Muscle of leg (tissue), 11 donors: ENCODE measurements around the gene SYNM. TPM values are rescaled to one million over a fixed set of nuclear protein-coding genes. Genes with fewer than 3 reads are reported as not detected.
"Not testable (repeated sequence)": the region's sequence is repeated elsewhere in the genome, so short reads cannot be mapped to it uniquely, and the experiment has no call there.

Source experiments
- DNase-seq: peaks from one replicate; pipeline ENCODE4 v3.0.0; 2013
- H3K27ac ChIP-seq: one replicate; pipeline ENCODE4 v1.5.1; 2013; ENCODE audit warnings: mild to moderate bottlenecking, low read length, control low read depth
- H3K27me3 ChIP-seq: one replicate; pipeline ENCODE4 v1.6.1; 2013; ENCODE audit warnings: low read length; ENCODE audit not compliant: control insufficient read depth, insufficient read depth
- H3K36me3 ChIP-seq: one replicate; pipeline ENCODE4 v1.6.1; 2013; ENCODE audit warnings: low read length; ENCODE audit not compliant: control insufficient read depth, insufficient read depth
- H3K4me1 ChIP-seq: one replicate; pipeline ENCODE4 v1.6.1; 2013; ENCODE audit warnings: low read length; ENCODE audit not compliant: control insufficient read depth, insufficient read depth
- H3K4me3 ChIP-seq: one replicate; pipeline ENCODE4 v1.5.1; 2013; ENCODE audit warnings: low read length, control low read depth
- H3K9me3 ChIP-seq: replicated peaks from 2 replicates; pipeline ENCODE4 v1.6.1; 2013; ENCODE audit warnings: low read depth, low read length; ENCODE audit not compliant: control insufficient read depth
- WGBS: methylation state at CpG from one replicate; pipeline ENCODE4 v1.1.5; 2013; ENCODE audit warnings: missing lambda C conversion rate; ENCODE audit not compliant: insufficient coverage; 5-methylcytosine and 5-hydroxymethylcytosine counted together
- polyA plus RNA-seq, 8 donors: library from polyadenylated mRNA; unstranded; fragments of 120-200 nt; gene quantifications; one replicate each; pipeline versions ENCODE4 v1.2.1 to v1.2.3, GENCODE V29; 2013; ENCODE audit warnings: inconsistent platforms in 1 of 8, low replicate concordance in 1 of 8; ENCODE audit not compliant: insufficient read length in 8 of 8, insufficient read depth in 1 of 8
- total RNA-seq: library from RNA; stranded (reverse); fragments of 120-200 nt; gene quantifications from one replicate; pipeline ENCODE4 v1.2.4, GENCODE V29; 2013

SYNM gene
- total and polyA plus RNA-seq, 9 donors, result 29.4 to 66.6 (median 46.5) TPM

- DNase-seq, result peak; percentile 60
Measured at GRCh38 chr15:99106417-99107220, 1.7 kb downstream of the SYNM start.

GRCh38 chr15:99108993-99109392 lies 4.1 kb downstream of the SYNM start:
- H3K4me1 ChIP-seq, result peaks cover 33% of the 10 kb centered on the region
- H3K36me3 ChIP-seq, result peaks cover 5% of the 10 kb centered on the region
- H3K4me3 ChIP-seq, result no peak overlapping the region
- 85% methylated on average over 5 of the region's 5 CpGs for WGBS
- DNase-seq, result no peak
- H3K27ac ChIP-seq, result no peak overlapping the region
- H3K27me3 ChIP-seq, result peaks cover 16% of the 10 kb centered on the region
- no peaks in the 10 kb centered on the region for H3K9me3 ChIP-seq

More at GRCh38 chr15:99106417-99107220, 1.7 kb downstream of the SYNM start:
- H3K27me3 ChIP-seq, result peaks cover 30% of the 10 kb centered on the region
- no peaks in the 10 kb centered on the region for H3K36me3 ChIP-seq
- 45% methylated on average over 11 of the region's 15 CpGs for WGBS
- no peaks in the 10 kb centered on the region for H3K9me3 ChIP-seq
- H3K27ac ChIP-seq, result peak overlapping the region; percentile 25
- peak overlapping the region; percentile 45 for H3K4me3 ChIP-seq
- H3K4me1 ChIP-seq, result peaks cover 33% of the 10 kb centered on the region

GRCh38 chr15:99109555-99110021 lies 4.7 kb downstream of the SYNM start:
- Histone ChIP-seq H3K4me3 (no peak overlapping the region), H3K27me3 (peaks cover 16% of the 10 kb centered on the region), H3K36me3 (peaks cover 5% of the 10 kb centered on the region), H3K4me1 (peaks cover 33% of the 10 kb centered on the region), H3K9me3 (no peaks in the 10 kb centered on the region), H3K27ac (no peak overlapping the region)
- DNase-seq, result no peak
- 90% methylated on average over 10 of the region's 10 CpGs for WGBS

GRCh38 chr15:99110093-99110492 lies 5.2 kb downstream of the SYNM start:
- H3K4me1 ChIP-seq, result peaks cover 33% of the 10 kb centered on the region
- no peak overlapping the region for H3K4me3 ChIP-seq
- H3K36me3 ChIP-seq, result peaks cover 8% of the 10 kb centered on the region
- DNase-seq, result no peak
- H3K27me3 ChIP-seq, result peaks cover 16% of the 10 kb centered on the region
- no peaks in the 10 kb centered on the region for H3K9me3 ChIP-seq
- WGBS, result 80% methylated on average over 8 of the region's 12 CpGs
- no peak overlapping the region for H3K27ac ChIP-seq

- Histone ChIP-seq H3K36me3 (peaks cover 8% of the 10 kb centered on the region), H3K4me3 (no peak overlapping the region), H3K4me1 (peaks cover 33% of the 10 kb centered on the region), H3K27ac (peak overlapping the region; percentile 13), H3K9me3 (no peaks in the 10 kb centered on the region), H3K27me3 (peaks cover 16% of the 10 kb centered on the region)
- peak; percentile 47 for DNase-seq
- WGBS, result 56% methylated on average over 5 of the region's 8 CpGs
Measured at GRCh38 chr15:99110581-99111320, 5.9 kb downstream of the SYNM start.

- WGBS, result 91% methylated on average over 4 of the region's 8 CpGs
- H3K9me3 ChIP-seq, H3K4me3 ChIP-seq, H3K27me3 ChIP-seq, DNase-seq, H3K36me3 ChIP-seq, H3K27ac ChIP-seq: not testable (repeated sequence)
- peaks cover 26% of the 10 kb centered on the region for H3K4me1 ChIP-seq
Measured at GRCh38 chr15:99111641-99112040, 6.8 kb downstream of the SYNM start.

GRCh38 chr15:99113547-99114271 lies 8.8 kb downstream of the SYNM start:
- H3K36me3 ChIP-seq, result peaks cover 8% of the 10 kb centered on the region

GRCh38 chr15:99114511-99115299 lies 9.8 kb downstream of the SYNM start:
- Histone ChIP-seq H3K27me3 (no peaks in the 10 kb centered on the region), H3K27ac (no peak overlapping the region), H3K4me1 (peaks cover 5% of the 10 kb centered on the region), H3K9me3 (no peaks in the 10 kb centered on the region), H3K4me3 (no peak overlapping the region), H3K36me3 (peaks cover 8% of the 10 kb centered on the region)
- DNase-seq, result no peak
- 79% methylated on average over 8 of the region's 12 CpGs for WGBS

More at GRCh38 chr15:99113547-99114271, 8.8 kb downstream of the SYNM start:
- DNase-seq, result no peak
- 83% methylated on average over 10 of the region's 13 CpGs for WGBS
- Histone ChIP-seq H3K4me3 (no peak overlapping the region), H3K9me3 (no peaks in the 10 kb centered on the region), H3K27ac (no peak overlapping the region), H3K27me3 (no peaks in the 10 kb centered on the region), H3K4me1 (peaks cover 15% of the 10 kb centered on the region)

GRCh38 chr15:99115300-99116215 lies 10.7 kb downstream of the SYNM start:
- H3K27ac ChIP-seq, result no peak overlapping the region
- 90% methylated on average over 9 of the region's 11 CpGs for WGBS
- DNase-seq, result no peak
- no peaks in the 10 kb centered on the region for H3K9me3 ChIP-seq
- peaks cover 7% of the 10 kb centered on the region for H3K4me1 ChIP-seq
- H3K4me3 ChIP-seq, result no peak overlapping the region
- peaks cover 8% of the 10 kb centered on the region for H3K36me3 ChIP-seq
- no peaks in the 10 kb centered on the region for H3K27me3 ChIP-seq
